ENCODE measurements around the gene LAYN.

GRCh38 chr11:111557425-111558111 lies 17.0 kb downstream of the LAYN start:
- TF ChIP-seq, protein P1, sequence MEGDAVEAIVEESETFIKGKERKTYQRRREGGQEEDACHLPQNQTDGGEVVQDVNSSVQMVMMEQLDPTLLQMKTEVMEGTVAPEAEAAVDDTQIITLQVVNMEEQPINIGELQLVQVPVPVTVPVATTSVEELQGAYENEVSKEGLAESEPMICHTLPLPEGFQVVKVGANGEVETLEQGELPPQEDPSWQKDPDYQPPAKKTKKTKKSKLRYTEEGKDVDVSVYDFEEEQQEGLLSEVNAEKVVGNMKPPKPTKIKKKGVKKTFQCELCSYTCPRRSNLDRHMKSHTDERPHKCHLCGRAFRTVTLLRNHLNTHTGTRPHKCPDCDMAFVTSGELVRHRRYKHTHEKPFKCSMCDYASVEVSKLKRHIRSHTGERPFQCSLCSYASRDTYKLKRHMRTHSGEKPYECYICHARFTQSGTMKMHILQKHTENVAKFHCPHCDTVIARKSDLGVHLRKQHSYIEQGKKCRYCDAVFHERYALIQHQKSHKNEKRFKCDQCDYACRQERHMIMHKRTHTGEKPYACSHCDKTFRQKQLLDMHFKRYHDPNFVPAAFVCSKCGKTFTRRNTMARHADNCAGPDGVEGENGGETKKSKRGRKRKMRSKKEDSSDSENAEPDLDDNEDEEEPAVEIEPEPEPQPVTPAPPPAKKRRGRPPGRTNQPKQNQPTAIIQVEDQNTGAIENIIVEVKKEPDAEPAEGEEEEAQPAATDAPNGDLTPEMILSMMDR (IDR thresholded peaks at IDR 0.05) = no peak
- TF ChIP-seq POLR2AphosphoS5 (IDR thresholded peaks at IDR 0.05) = no peak
- TF ChIP-seq POLR2A (IDR thresholded peaks at IDR 0.05) = no peak
